GM13977 (cell line): ENCODE measurements around the gene LARP1.

ENCODE experiments used
- DNase-seq: peaks from one replicate; pipeline ENCODE4 v3.0.0; 2012; ENCODE audit warnings: low spot score
- in situ Hi-C: fragments of 300-500 bp; cut with MboI; formaldehyde crosslinking; loops from one replicate; pipeline ENCODE4 v1.12.0; 2022; ENCODE audit warnings: low sequenced_read_pairs, low pct_unique_long_range_greater_than_20kb, mixed read lengths, inconsistent platforms; ENCODE audit not compliant: unreplicated experiment
- TF ChIP-seq, protein P1 (sequence below): IDR thresholded peaks from 2 replicates; pipeline ENCODE4 v1.5.1; 2012; ENCODE audit warnings: mild to moderate bottlenecking, control low read depth; ENCODE audit not compliant: insufficient read depth; ENCODE audit errors: extremely low read depth, missing control alignments

Gene LARP1

DNA sequence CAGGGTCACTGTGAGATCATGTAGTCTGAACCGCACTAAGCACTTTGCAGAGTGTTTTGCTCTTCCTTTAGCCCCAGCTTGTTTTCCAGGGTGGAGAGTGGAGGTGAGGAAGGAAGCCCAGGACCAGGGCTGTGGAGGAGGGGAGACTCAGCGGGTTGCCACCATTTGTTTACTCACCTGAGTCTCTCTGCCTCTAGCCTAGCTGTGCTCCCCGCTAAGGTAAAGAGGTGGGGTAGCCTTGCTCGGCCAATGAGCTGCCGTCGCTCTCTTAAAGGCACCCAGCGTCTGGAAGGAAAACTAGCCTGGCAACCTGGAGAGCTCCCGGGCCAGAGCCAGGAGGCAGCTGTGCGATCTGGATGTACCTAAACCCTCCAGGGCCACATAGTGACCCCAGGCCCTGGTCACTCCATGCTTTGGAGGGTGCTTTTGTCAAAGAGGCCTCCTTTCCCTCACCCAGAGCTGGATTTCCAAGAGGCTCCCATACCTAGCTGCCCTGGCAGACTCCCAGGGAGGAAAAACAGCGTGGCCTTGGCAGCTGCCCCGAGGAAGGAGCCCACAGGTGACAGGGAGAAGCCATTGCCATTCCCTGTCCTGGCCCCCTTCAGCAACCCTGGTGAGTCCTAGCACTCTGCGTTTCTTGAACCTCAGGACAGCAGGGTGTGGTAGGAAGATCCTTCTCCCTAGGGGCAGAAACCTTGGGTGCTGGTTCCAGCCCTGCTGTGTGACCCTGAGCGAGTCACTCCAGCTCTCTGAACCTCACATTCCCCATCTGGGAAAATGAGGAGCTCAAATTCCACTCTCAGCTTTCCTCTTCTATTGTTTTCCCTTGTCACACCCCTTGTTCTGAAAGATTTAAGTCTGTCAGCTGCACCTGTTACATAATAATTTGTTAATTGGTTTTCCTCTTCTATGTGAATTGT, 42.4 kb upstream of the LARP1 start:
- TF ChIP-seq, protein P1, sequence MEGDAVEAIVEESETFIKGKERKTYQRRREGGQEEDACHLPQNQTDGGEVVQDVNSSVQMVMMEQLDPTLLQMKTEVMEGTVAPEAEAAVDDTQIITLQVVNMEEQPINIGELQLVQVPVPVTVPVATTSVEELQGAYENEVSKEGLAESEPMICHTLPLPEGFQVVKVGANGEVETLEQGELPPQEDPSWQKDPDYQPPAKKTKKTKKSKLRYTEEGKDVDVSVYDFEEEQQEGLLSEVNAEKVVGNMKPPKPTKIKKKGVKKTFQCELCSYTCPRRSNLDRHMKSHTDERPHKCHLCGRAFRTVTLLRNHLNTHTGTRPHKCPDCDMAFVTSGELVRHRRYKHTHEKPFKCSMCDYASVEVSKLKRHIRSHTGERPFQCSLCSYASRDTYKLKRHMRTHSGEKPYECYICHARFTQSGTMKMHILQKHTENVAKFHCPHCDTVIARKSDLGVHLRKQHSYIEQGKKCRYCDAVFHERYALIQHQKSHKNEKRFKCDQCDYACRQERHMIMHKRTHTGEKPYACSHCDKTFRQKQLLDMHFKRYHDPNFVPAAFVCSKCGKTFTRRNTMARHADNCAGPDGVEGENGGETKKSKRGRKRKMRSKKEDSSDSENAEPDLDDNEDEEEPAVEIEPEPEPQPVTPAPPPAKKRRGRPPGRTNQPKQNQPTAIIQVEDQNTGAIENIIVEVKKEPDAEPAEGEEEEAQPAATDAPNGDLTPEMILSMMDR = no peak
- in situ Hi-C loops = no loop called here
- DNase-seq = no peak

GRCh38 chr5:154713615-154714125, 41.5 kb upstream of the LARP1 start:
- in situ Hi-C loops = no loop called here
- no peak for DNase-seq
- TF ChIP-seq, protein P1 = no peak

DNA sequence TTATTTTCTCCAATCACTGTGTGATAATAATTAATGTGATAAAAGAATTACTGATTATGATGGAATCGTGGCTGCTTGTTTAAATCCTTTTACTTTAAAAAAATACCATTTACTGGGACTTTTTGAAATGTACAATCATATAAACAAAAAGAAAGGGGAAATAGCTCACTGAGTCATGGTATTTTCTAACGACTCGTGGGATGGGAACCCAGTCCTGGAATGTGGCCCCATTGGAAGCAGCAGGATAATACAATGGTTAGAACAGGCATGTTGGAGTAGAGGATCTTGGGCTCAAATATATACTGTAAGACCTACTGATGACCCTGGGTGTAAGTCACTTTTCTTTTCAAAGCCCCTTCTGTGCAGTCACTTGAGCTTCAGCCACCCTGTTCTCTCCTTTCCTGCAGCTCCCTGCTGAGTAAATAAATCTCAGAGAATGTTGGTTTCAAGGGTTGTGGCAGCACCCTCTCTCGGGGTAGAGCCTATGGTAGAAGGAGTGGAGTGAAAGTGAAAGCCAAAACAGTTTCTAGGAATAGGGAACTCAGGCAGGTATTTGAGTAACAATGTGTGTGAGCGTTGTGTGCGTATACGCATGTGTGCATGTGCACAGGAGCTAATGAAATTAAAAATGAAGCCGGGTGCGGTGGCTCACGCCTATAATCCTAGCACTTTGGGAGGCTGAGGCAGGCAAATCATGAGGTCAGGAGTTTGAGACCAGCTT, 40.8 kb upstream of the LARP1 start:
- in situ Hi-C loops = no loop called here
- TF ChIP-seq, protein P1 = no peak
- no peak for DNase-seq

DNA sequence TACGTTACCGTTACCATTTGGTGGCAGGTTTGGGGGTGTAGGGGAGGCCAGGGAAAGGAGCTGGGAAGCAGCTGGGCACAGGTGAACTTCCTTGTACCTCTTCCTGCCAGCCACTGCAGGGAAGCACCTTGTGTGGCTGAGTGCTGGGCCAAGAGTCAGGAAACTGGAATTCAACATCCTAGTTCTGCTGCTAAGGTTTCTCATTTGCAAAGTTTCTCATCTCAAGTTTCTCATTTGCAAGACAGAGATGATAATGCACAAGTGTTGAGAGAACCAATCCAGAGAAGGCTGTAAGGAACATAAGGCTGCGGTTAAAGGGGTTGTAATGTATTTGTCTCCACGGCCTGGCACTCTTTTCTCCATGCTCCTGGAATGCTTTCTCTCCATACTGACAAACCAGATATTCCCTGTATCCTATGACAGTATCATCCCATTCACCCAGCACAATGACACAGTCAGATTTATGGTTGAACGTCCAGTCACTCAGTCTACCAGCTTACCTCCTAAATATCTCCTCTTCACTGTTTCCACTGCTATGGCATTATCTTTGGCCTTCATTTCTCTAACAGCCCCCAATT, 33.6 kb upstream of the LARP1 start:
- TF ChIP-seq, protein P1 = no peak
- in situ Hi-C loops = no loop called here
- no peak for DNase-seq

GRCh38 chr5:154722097-154722496, 33.1 kb upstream of the LARP1 start:
- TF ChIP-seq, protein P1 = no peak
- in situ Hi-C loops = no loop called here
- DNase-seq = no peak

- in situ Hi-C loops = no loop called here
- TF ChIP-seq, protein P1 = no peak
- DNase-seq = no peak
These were observed 32.2 kb upstream of the LARP1 start for GRCh38 chr5:154722936-154723335.
